Fibroblast of pulmonary artery (primary cell): ENCODE measurements around the gene PLCD1.

ENCODE experiments used
- DNase-seq: peaks from one replicate; pipeline ENCODE4 v3.0.0-alpha.2; 2010; ENCODE audit warnings: low read depth
- H3K4me3 ChIP-seq: replicated peaks from 2 replicates; pipeline ENCODE4 v1.5.1; 2011; ENCODE audit warnings: low read depth, mild to moderate bottlenecking, control low read depth, low read length, moderate library complexity
- TF ChIP-seq, protein P1 (sequence below): IDR thresholded peaks from 2 replicates; pipeline ENCODE4 v1.5.1; 2011; ENCODE audit warnings: mild to moderate bottlenecking, control low read depth, low read length, inconsistent platforms; ENCODE audit errors: missing control alignments

PLCD1 gene

DNA sequence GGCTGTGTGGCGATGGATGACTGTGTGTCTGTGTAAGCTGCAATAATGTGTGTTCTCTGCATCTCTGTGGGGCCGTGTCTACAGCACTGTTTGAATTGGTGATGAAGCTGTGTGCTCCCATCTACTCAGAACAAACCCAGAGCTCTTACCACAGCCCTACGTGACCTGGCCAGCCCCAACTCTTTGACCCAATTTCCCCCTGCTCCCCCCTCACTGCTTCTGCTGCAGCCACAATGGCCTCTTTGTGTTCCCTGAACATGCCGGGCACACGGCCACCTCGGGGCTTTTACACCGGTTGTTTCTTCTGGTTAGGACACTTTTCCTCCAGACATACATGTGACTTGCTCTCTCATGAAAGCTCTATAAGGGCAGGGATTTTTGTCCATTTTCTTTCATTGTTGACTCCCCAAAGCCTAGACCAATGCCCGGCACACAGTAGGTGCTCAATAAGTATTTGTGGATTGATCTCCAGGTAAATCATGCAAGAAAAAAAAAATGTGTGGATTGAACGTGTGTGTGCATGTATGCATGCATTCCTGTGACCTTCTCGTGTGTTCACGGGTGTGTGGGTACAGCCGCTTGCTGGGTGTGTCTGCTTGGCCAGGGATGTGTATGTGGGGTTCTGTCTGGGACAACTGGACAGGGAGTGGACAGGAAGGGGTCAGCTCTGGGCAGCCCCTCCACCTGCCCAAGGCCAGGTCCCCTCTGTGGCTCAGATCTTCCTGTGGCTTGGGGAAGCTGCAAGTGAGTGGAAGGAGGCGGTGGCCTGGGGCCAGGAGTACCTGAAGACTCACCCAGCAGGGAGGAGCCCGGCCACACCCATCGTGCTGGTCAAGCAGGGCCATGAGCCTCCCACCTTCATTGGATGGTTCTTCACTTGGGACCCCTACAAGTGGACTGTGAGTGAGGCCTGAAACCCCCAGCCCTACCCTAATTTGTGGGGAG lies 24.1 kb downstream of the PLCD1 start:
- no peak for DNase-seq
- TF ChIP-seq, protein P1, sequence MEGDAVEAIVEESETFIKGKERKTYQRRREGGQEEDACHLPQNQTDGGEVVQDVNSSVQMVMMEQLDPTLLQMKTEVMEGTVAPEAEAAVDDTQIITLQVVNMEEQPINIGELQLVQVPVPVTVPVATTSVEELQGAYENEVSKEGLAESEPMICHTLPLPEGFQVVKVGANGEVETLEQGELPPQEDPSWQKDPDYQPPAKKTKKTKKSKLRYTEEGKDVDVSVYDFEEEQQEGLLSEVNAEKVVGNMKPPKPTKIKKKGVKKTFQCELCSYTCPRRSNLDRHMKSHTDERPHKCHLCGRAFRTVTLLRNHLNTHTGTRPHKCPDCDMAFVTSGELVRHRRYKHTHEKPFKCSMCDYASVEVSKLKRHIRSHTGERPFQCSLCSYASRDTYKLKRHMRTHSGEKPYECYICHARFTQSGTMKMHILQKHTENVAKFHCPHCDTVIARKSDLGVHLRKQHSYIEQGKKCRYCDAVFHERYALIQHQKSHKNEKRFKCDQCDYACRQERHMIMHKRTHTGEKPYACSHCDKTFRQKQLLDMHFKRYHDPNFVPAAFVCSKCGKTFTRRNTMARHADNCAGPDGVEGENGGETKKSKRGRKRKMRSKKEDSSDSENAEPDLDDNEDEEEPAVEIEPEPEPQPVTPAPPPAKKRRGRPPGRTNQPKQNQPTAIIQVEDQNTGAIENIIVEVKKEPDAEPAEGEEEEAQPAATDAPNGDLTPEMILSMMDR = no peak
- H3K4me3 ChIP-seq = no peak overlapping the region

DNA sequence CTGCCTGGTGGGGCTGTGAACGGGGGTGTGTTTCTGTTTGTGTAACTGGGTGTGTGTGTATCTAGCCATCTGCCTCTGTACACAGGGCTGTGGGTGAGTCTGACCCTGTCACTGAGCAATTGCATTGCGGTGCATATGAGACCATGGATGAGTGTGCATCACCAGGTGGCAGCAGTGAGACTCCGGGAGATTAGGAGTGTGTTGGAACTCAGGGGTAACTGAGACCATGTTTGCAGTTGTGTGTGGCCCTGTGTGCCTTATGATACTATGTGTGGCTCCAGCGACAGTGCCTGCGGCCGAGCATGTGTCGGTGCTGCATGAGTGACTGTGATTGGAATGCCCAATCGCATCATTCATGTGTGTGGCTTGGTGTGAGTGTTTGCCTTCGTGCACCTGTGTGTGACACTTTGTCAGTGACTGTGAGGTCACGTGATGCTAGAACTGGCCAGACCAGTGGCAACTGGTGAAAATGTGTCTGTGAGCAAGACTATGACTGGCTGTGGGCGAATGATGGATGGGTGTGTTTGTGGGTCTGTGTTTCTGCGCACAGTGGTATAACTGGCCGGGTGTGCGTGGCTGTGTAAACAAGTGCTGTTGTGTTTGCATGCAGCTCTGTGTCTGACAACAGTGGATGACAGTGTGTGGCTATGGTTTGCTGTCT lies 24.9 kb downstream of the PLCD1 start:
- H3K4me3 ChIP-seq = no peak overlapping the region
- TF ChIP-seq, protein P1 = peak; percentile 86
- DNase-seq = peak; percentile 72

DNA sequence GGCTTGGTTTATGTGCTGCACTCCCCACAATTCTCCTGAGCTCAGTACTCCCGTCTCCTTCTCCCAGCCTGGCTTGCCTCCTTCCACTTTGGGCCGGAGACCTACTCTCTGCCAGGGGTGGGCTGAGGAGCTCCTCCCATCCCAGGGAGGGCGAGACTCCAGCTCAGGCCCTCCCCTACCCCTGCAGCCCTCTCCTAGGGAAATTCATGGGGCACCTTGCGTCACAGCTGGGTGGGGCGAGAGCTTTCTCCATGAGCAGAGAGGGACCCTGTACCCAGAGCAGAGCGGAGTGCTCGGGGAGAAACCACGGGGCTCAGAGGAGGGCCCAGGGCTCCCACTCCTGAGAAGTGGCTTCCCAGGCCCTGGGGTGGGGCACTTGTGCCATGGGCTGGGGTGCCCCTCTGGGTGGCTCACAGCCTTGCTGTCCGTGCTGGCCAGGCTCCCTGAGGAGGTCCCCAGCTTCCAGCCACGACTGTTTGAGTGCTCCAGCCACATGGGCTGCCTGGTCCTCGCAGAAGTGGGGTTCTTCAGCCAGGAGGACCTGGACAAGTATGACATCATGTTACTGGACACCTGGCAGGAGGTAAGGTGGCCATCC lies 25.5 kb downstream of the PLCD1 start:
- H3K4me3 ChIP-seq = no peak overlapping the region
- DNase-seq = no peak
- TF ChIP-seq, protein P1 = no peak

DNA sequence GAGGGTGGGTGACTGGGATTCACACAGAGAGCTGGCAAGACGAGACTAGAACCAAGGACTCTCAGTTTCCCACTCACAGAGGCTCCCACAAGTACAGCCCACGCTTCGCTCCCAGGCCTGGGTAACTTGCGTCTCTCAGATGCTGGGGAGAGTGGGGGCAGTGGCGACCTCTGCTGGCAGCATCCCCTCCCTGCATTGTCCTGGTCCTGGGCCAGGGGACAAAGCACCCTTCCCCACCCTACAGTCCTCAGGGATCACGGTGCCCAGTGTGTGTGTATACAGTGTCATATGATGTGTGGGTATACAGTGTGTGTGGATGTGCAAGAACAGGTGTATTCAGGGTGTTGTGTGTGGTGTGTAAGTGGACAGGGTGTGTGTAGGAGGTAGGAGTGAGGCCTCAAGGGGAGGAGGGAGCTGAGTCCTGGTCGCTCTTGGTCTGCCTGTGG lies 26.0 kb downstream of the PLCD1 start:
- peak; percentile 52 for DNase-seq
- TF ChIP-seq, protein P1 = peak; percentile 87

DNA sequence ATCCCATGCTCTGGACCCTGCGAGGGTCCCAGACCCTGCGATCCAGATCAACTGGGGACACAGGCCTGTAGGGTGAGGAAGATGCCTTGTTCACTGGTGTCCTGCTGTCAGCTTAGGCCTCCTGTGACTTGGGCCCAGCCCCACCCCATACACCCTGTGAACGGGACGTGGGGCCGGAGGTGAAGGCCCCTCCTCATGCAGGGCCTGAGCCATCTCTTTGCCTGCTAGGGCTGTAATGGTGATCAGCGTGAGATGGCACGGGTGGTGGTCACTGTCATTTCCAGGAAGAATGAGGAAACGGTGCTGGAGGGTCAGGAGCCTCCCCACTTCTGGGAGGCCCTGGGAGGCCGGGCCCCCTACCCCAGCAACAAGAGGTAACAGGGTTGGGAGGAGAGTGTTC lies 26.5 kb downstream of the PLCD1 start:
- no peak for DNase-seq
- TF ChIP-seq, protein P1 = no peak

More for the DNA sequence above, 26.0 kb downstream of the PLCD1 start:
- H3K4me3 ChIP-seq = no peak overlapping the region

DNA sequence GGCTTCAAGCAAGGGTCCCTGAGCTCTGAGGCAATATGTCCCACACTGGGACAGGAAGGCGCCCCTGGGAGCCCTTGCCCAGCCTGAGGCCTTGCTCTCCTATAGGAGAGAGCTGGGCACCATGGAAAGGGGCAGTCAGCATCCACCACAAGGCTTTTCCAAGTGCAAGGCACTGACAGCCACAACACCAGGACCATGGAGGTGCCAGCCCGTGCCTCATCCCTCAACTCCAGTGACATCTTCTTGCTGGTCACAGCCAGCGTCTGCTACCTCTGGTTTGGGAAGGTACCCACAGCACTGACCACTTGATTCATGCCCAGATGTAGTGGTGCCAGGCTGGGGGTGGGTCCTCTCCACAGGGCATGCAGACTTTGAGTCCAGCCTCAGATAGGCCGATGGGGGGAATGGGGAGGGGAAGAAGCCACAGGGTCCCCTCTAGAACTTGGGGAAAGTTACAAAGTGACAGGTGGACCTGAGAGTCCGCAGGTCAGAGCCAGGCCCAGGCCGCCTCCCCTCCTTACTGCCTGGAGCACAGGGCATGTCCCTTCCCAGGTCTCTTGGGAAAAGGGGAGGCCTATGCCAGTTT lies 27.1 kb downstream of the PLCD1 start:
- TF ChIP-seq, protein P1 = no peak
- no peak overlapping the region for H3K4me3 ChIP-seq
- no peak for DNase-seq

More for the DNA sequence above, 26.5 kb downstream of the PLCD1 start:
- H3K4me3 ChIP-seq = no peak overlapping the region
